Measurements from ENCODE around the gene VWF.

GRCh38 chr12:5912437-5913334, 211.8 kb downstream of the VWF start:
- TF ChIP-seq POLR2AphosphoS5 (IDR thresholded peaks at IDR 0.05; ENCODE audit: borderline replicate concordance, low read depth, low read length) (no peak), EZH2 (IDR thresholded peaks at IDR 0.05) (no peak), FOXP2 (optimal IDR thresholded peaks at IDR 0.05; ENCODE audit: control extremely low read depth, extremely low read length, insufficient read depth) (no peak)
